Endothelial cell of umbilical vein (primary cell): ENCODE results near the gene MYL11. TPM values are rescaled to one million over a fixed set of nuclear protein-coding genes. Genes with fewer than 3 reads are reported as not detected.

Source experiments
- BruUV-seq: library from RNA; stranded (reverse); fragments of 400-500 nt; replicated peaks from 2 replicates; lab custom pipeline; 2021; lab: Mats Ljungman, UMichigan
- CTCF ChIA-PET: fragments of 300-600, 350-600 bp; sonication (Branson Sonifier 250); formaldehyde crosslinking; loops from one replicate; lab custom pipeline; 2021; ENCODE audit warnings: antibody characterized with exemption, inconsistent platforms; lab: Charles Lee
- POLR2A ChIA-PET: fragments of 300-600, 350-600 bp; sonication (Branson Sonifier 250); formaldehyde crosslinking; loops from one replicate; lab custom pipeline; 2021; ENCODE audit warnings: antibody characterized with exemption, inconsistent platforms; lab: Charles Lee
- DNase-seq: peaks from one replicate; pipeline ENCODE4 v3.0.0-alpha.2; 2011; ENCODE audit warnings: low read depth, low spot score
- FAIRE-seq: peaks from 2 replicates; lab custom pipeline; 2011; peaks lifted over from hg19 to GRCh38; lab: Jason Lieb, UNC
- H2AFZ ChIP-seq: 2 replicates; pipeline ENCODE4 v1.6.0; 2012; ENCODE audit warnings: low read depth, low read length, control low read depth, inconsistent platforms
- H3K27ac ChIP-seq: 2 replicates; pipeline ENCODE4 v1.5.1; 2011; ENCODE audit warnings: low read depth, mild to moderate bottlenecking, control low read depth, low read length, moderate library complexity; ENCODE audit not compliant: insufficient read depth
- H3K27me3 ChIP-seq, 2 experiments: 2 replicates each; pipeline versions ENCODE4 v1.6.0 to v1.6.1; 2011; ENCODE audit warnings: low read length in 2 of 2, mixed read lengths in 1 of 2; ENCODE audit not compliant: control insufficient read depth in 2 of 2, insufficient read depth in 2 of 2
- H3K36me3 ChIP-seq, 2 experiments: 2 replicates in 1 of 2; 3 replicates in 1 of 2; pipeline ENCODE4 v1.5.1; 2011; ENCODE audit warnings: low read length in 2 of 2, mild to moderate bottlenecking in 1 of 2, moderate library complexity in 1 of 2; ENCODE audit not compliant: control insufficient read depth in 2 of 2, insufficient read depth in 2 of 2; ENCODE audit errors: extremely low read depth in 1 of 2
- H3K4me1 ChIP-seq: 3 replicates; pipeline ENCODE4 v1.5.1; 2011; ENCODE audit warnings: mild to moderate bottlenecking, low read length; ENCODE audit not compliant: control insufficient read depth, insufficient read depth; ENCODE audit errors: extremely low read depth
- H3K4me2 ChIP-seq: 2 replicates; pipeline ENCODE4 v1.6.1; 2011; ENCODE audit warnings: low read length, control low read depth, mixed read lengths; ENCODE audit not compliant: insufficient read depth
- H3K4me3 ChIP-seq, 3 experiments: fragments of 200-600 bp in 1 of 3; sonication (generic), shearing (Covaris generic) in 1 of 3; replicated peaks in 1 of 3; 2 replicates each; pipeline ENCODE4 v1.5.1; 2011 to 2016; ENCODE audit warnings: control low read depth in 3 of 3, low read length in 3 of 3, mild to moderate bottlenecking in 2 of 3, inconsistent platforms in 1 of 3, low read depth in 1 of 3, moderate library complexity in 1 of 3; ENCODE audit not compliant: insufficient read depth in 1 of 3
- H3K79me2 ChIP-seq: 2 replicates; pipeline ENCODE4 v1.6.0; 2012; ENCODE audit warnings: low read length, inconsistent platforms; ENCODE audit not compliant: control insufficient read depth, insufficient read depth
- H3K9ac ChIP-seq: replicated peaks from 2 replicates; pipeline ENCODE3; 2011; ENCODE audit warnings: low read length, control low read depth; ENCODE audit not compliant: insufficient read depth; ENCODE audit errors: extremely low read depth
- H3K9me1 ChIP-seq: replicated peaks from 3 replicates; pipeline ENCODE4 v1.6.0; 2011; ENCODE audit warnings: mild to moderate bottlenecking, low read length; ENCODE audit not compliant: control insufficient read depth, insufficient read depth; ENCODE audit errors: extremely low read depth
- H3K9me3 ChIP-seq: replicated peaks from 2 replicates; pipeline ENCODE4 v1.5.1; 2012; ENCODE audit warnings: low read length, inconsistent platforms; ENCODE audit not compliant: control insufficient read depth, insufficient read depth
- H4K20me1 ChIP-seq: replicated peaks from 2 replicates; pipeline ENCODE3; 2011; ENCODE audit warnings: mild to moderate bottlenecking, low read length; ENCODE audit not compliant: control insufficient read depth, insufficient read depth; ENCODE audit errors: extremely low read depth
- CTCF ChIP-seq, 2 donors: IDR thresholded peaks; 1 replicate in 1 of 2; 2 replicates in 1 of 2; pipeline ENCODE4 v1.5.1; 2011; ENCODE audit warnings: low read length in 2 of 2, mild to moderate bottlenecking in 2 of 2, moderate library complexity in 2 of 2, control low read depth in 1 of 2, inconsistent platforms in 1 of 2, low read depth in 1 of 2; ENCODE audit not compliant: insufficient read depth in 1 of 2; ENCODE audit errors: extremely low read depth in 1 of 2
- EZH2 ChIP-seq: IDR thresholded peaks from 2 replicates; pipeline ENCODE4 v1.6.1; 2012; ENCODE audit warnings: borderline replicate concordance, low read depth, mild to moderate bottlenecking, moderate library complexity, low read length, inconsistent platforms; ENCODE audit not compliant: severe bottlenecking
- FOS ChIP-seq: IDR thresholded peaks from 2 replicates; pipeline ENCODE4 v1.6.1; 2011; ENCODE audit warnings: mild to moderate bottlenecking, low read length, moderate library complexity, borderline replicate concordance; ENCODE audit not compliant: insufficient read depth
- GATA2 ChIP-seq: IDR thresholded peaks from 2 replicates; pipeline ENCODE4 v1.7.0; 2011; ENCODE audit warnings: low read depth, mild to moderate bottlenecking, moderate library complexity, mixed read lengths, low read length; ENCODE audit not compliant: insufficient read length, insufficient read depth
- JUN ChIP-seq: IDR thresholded peaks from 2 replicates; pipeline ENCODE4 v1.6.1; 2011; ENCODE audit warnings: borderline replicate concordance, low read depth; ENCODE audit not compliant: insufficient read length, insufficient read depth
- MAX ChIP-seq: IDR thresholded peaks from 2 replicates; pipeline ENCODE4 v1.6.1; 2011; ENCODE audit not compliant: insufficient read depth, insufficient read length
- MYC ChIP-seq: IDR thresholded peaks from one replicate; pipeline ENCODE4 v1.6.1; 2011; ENCODE audit warnings: mild to moderate bottlenecking, low read depth, low read length
- POLR2A ChIP-seq: IDR thresholded peaks from 2 replicates; pipeline ENCODE4 v1.6.1; 2012; ENCODE audit warnings: low read depth, mild to moderate bottlenecking, control low read depth, low read length
- POLR2AphosphoS5 ChIP-seq: IDR thresholded peaks from 2 replicates; pipeline ENCODE4 v1.6.1; 2012; ENCODE audit warnings: low read depth, mild to moderate bottlenecking, control low read depth, low read length, moderate library complexity; ENCODE audit not compliant: insufficient read depth
- dilution Hi-C: fragments of 300-500 bp; cut with MboI; formaldehyde crosslinking; loops from one replicate; pipeline ENCODE4 v1.15.0; 2019; ENCODE audit warnings: low sequenced_read_pairs; ENCODE audit not compliant: extremely low pct_ligation_motif_present
- intact Hi-C: fragments of 100-400 bp; cut with micrococcal nuclease; formaldehyde crosslinking; loops from one replicate; pipeline ENCODE4 v1.10.0; 2022
- polyA plus RNA-seq, 4 experiments: library from polyadenylated mRNA; depleted of rRNA in 3 of 4; stranded (reverse) in 3 of 4; unstranded in 1 of 4; fragments of >200 nt; gene quantifications; 2 replicates each; pipeline versions ENCODE4 v1.2.1 to v1.2.3, GENCODE V29; 2011 to 2012; ENCODE audit warnings: missing spikeins in 1 of 4
- total RNA-seq: library from RNA; stranded (reverse); gene quantifications from 2 replicates; pipeline ENCODE4 v1.2.3, GENCODE V29; 2021

MYL11 gene
- total and polyA plus RNA-seq, 2 donors (not counting 3 experiments of a cell fraction or from before 2014, with no cell fraction given) = 1.3 TPM; not detected in 1

DNA sequence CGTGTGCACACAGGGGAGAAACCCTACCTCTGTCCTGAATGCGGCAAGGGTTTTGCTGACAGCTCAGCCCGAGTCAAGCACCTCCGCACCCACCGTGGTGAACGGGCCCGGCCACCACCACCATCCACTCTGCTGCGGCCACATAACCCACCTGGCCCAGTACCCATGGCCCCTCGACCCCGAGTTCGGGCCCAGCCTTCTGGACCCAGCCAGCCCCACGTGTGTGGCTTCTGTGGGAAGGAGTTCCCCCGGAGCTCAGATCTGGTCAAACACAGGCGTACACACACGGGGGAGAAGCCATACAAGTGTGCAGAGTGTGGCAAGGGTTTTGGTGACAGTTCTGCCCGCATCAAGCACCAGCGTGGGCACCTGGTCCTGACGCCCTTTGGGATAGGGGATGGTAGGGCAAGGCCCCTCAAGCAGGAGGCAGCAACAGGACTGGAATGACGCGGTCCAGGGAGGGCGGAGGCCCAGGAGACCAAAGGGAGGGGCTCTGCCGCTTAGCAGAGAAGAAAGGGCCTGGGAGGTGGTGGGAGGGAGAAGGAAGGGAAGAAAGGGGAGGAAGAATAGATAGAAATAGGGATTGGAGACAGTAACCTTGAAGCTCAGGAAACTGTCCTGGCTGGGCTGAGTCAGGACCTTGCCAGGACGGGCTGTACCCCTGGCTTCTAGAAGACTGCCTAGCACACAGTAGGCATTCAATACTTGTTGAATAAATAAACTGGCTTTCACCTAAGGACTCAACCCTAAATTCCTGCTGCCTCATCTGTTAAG, 24.2 kb downstream of the MYL11 start:
- ChIA-PET POLR2A (no interaction called here), CTCF (interaction anchor here (1.0 to 2.1 kb wide), 4 partner anchors 11 to 31 kb away, joined by 4 to 12 read pairs (median 6); partner anchors contain the start of genes DCTPP1 and TBC1D10B)
- H4K20me1 ChIP-seq = no peaks in the 10 kb centered on the region
- no peak overlapping the region for H3K4me3 ChIP-seq
- peaks cover 0 to 19% of the 10 kb centered on the region in 2 experiments for H3K36me3 ChIP-seq
- intact Hi-C loops = no loop called here
- H3K79me2 ChIP-seq = peaks cover 9% of the 10 kb centered on the region
- dilution Hi-C loops = no loop called here
- H3K4me2 ChIP-seq = no peak overlapping the region
- no peaks in the 10 kb centered on the region for H3K9me1 ChIP-seq
- FAIRE-seq (no peak), DNase-seq (no peak)
- H2AFZ ChIP-seq = no peak overlapping the region
- H3K27ac ChIP-seq = peak overlapping the region; percentile 89
- no peaks in the 10 kb centered on the region for H3K27me3 ChIP-seq
- no peak overlapping the region for H3K9ac ChIP-seq
- H3K9me3 ChIP-seq = no peaks in the 10 kb centered on the region
- TF ChIP-seq MAX (no peak), GATA2 (no peak), CTCF (IDR thresholded peaks at IDR 0.05; ENCODE audit: extremely low read depth in 1 of 2, insufficient read depth in 1 of 2, low read depth in 1 of 2, low read length in 2 of 2) (no peak), POLR2A (no peak), FOS (no peak), JUN (no peak), POLR2AphosphoS5 (no peak), MYC (no peak), EZH2 (no peak)
- H3K4me1 ChIP-seq = peaks cover 21% of the 10 kb centered on the region
- no TSS peak for BruUV-seq
